ENCODE data around the gene DPF3. TPM values are rescaled to one million over a fixed set of nuclear protein-coding genes. Genes with fewer than 3 reads are reported as not detected.

The DPF3 gene
- total RNA-seq, 4 donors from 2014 or later: 0.19 to 3.8 (median 0.58) TPM

DNA sequence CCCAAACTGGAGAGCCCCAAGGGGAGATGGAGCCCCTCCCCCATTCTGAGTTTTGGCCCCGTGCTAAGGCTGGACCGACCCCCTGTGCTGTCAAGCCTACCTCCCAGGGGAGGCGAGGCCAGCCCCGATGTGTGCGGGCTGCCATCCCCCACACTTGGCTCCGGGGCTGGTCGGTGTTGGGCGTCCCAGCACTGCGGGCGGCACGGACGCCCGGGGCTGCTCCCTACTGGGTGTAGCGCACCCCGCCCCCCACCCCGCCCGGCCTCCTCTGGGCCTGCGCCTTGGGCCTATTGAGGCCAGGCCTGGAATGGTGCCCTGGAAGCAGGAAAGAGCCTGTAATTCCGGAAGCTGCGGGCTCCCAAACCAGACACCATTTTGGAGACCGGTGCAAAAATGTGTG is 35.0 kb upstream of the DPF3 start:
- DNase-seq (ENCODE audit: low spot score) (no peak), ATAC-seq (ENCODE audit: low FRiP score) (no peak)
- TF ChIP-seq, protein P1, sequence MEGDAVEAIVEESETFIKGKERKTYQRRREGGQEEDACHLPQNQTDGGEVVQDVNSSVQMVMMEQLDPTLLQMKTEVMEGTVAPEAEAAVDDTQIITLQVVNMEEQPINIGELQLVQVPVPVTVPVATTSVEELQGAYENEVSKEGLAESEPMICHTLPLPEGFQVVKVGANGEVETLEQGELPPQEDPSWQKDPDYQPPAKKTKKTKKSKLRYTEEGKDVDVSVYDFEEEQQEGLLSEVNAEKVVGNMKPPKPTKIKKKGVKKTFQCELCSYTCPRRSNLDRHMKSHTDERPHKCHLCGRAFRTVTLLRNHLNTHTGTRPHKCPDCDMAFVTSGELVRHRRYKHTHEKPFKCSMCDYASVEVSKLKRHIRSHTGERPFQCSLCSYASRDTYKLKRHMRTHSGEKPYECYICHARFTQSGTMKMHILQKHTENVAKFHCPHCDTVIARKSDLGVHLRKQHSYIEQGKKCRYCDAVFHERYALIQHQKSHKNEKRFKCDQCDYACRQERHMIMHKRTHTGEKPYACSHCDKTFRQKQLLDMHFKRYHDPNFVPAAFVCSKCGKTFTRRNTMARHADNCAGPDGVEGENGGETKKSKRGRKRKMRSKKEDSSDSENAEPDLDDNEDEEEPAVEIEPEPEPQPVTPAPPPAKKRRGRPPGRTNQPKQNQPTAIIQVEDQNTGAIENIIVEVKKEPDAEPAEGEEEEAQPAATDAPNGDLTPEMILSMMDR (IDR thresholded peaks at IDR 0.05): no peak

DNA sequence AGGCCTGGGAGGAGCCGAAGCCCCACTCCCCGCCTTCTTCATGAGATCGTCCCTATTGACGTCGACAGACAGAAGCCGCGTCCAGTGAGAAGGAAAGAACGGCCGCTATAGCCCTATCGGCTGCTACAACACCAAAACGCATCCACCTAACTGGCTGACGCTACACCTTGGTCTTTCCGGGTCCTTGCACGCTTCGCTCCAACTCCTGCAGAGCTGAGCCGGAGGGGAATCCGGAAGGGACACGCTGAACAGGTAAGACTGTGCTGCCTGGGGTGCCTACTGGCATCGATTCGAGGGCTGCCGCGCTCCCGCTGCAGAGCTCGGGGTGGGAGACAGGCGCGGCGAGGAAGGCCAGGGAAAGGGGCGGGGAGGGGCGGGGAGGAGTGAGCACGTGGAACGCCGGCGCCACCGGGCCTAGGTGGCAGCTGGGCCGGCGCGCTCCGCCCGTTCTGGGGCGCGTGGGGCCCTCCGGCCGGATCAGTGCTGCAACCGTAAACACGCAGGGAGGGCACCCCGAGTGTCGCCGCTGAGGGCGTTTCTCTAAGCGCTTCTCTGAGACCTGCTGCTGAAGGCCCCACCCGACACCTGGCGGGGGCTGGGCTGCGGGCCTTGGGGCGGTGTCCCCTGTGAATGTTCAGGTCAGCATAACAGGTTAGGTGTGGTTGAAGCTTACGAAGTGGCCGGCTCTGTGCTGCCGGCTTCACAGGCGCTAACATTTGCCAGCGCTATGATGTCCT is 32.6 kb upstream of the DPF3 start, which contains the start of gene DCAF4:
TSS of gene DCAF4 (plus strand) at position 173 of the 737 bp plus-strand sequence. CDS start 11,515 bp downstream, outside the sequence.
- ATAC-seq (ENCODE audit: low FRiP score) (peak; percentile 100), DNase-seq (ENCODE audit: low spot score) (peak; percentile 82)
- TF ChIP-seq, protein P1 (IDR thresholded peaks at IDR 0.05): no peak

DNA sequence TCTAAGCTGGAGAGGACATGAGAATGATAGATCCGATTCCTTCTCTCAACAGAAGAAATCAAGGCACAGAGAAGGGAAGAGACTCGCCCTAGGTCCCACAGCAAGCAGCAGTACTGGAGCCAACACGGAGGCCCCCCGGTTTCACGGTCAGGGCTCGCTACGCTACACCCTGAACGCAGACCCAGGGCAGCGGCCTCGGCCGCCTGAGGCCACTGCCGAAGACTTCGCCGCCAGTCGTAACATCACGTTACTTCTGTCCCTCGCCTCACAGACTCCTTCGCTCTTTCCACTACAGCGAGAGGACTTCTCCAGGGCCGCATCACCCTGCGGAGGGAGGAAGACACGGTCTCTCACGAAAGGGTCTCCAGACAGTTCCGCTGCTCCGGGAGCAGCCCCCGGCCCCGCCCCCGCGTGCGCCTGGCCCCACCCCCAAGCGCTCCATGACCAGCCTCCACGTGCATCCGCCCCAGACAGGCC is 32.0 kb upstream of the DPF3 start:
- DNase-seq (ENCODE audit: low spot score) (no peak), ATAC-seq (ENCODE audit: low FRiP score) (peak; percentile 46)
- TF ChIP-seq, protein P1 (IDR thresholded peaks at IDR 0.05): no peak

DNA sequence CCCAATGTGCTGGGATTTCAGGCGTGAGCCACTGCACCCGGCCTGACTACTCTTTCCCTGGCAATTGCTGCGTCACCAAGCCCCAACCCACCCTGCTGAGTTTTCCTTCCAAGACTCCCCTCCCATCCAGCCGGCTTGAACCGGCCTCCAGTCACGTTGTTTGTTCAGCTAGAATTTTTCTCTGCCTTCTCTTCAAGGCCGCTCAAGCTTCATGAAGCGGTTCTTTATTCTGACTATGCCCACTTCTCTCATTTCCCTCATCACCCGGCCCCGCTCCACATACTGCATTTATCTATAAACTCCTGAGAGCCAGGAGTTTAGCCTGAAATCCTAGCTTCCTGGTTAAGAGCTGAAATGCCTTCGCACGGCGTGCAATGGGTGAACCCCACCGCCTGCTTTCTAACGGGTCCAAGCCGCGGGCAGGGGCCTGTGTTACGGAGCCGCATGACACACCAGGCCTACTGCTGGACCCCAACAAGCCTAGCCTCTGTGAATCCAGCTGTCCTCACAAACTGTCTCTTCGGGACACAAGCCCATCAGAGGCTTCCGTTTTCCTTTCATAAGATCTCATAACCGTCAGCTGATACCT is 31.4 kb upstream of the DPF3 start:
- ATAC-seq (ENCODE audit: low FRiP score) (no peak), DNase-seq (ENCODE audit: low spot score) (no peak)
- TF ChIP-seq, protein P1 (IDR thresholded peaks at IDR 0.05): no peak

DNA sequence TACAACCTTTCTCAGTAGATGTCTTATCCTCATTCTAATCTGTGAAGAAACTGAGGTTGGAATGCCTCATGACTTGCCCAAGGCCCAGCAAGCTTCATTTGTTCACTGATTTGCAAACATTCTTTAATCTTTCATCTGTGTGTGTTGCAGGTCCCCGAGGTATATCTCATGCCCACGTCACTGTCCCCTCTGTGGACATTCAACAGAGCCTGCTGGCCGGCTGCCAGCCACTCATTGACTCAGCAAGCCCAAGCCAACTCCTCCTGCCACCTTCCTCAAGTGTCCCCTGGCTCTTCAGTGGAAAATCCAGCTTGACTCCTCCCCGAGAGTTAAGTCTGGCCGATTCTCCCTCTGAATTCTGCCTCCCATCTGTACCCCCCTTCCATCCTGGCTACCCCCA is 30.4 kb upstream of the DPF3 start:
- no peak for ATAC-seq (ENCODE audit: low FRiP score)
- DNase-seq (ENCODE audit: low spot score): no peak
- TF ChIP-seq, protein P1 (IDR thresholded peaks at IDR 0.05): no peak

DNA sequence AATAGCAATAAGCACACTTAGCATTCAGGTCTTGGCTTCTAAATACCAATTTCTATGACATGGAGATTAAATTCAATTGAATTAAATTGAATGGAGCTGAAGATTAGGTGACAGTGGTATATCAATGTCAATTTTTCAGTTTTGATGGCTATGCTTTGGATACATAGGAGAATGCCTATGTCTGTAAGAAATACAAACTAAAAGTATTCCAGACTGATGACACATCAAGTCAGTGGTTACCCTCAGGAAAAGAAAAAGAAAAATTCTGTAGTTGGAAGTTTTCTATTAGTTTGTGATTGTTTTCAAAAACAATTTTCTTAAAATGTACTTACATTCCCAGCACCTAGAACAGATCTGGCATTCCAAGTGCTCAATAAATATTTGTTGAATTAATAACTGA is 27.5 kb upstream of the DPF3 start:
- no peak for DNase-seq (ENCODE audit: low spot score)
- TF ChIP-seq, protein P1 (IDR thresholded peaks at IDR 0.05): no peak
- ATAC-seq (ENCODE audit: low FRiP score): no peak
